Activated effector memory CD4-positive, alpha-beta T cell treated with anti-CD3 and anti-CD28 coated beads, Interleukin-2, amount 50 U/mL, for 16 hours (primary cell): ENCODE data around the gene FFAR4.
A peak's percentile ranks its signal among the peaks of the same experiment; 100 is the strongest.
"Not testable (repeated sequence)": the region's sequence is repeated elsewhere in the genome, so short reads cannot be mapped to it uniquely, and the experiment has no call there.

Source experiments
- DNase-seq: peaks from one replicate; pipeline ENCODE4 v3.0.0-alpha.2; 2020

Gene FFAR4

GRCh38 chr10:93566435-93567276, at the start of gene FFAR4:
Gene FFAR4, plus strand, starts transcription at chr10:93566665. Its CDS starts 56 bp downstream, at chr10:93566721.
- DNase-seq = no peak

- DNase-seq = no peak
These were observed 47.9 kb upstream of the FFAR4 start for GRCh38 chr10:93518531-93518930.

- DNase-seq = no peak
These were observed 31.2 kb upstream of the FFAR4 start for GRCh38 chr10:93535293-93535692.

- not testable (repeated sequence) for DNase-seq
These were observed 25.6 kb upstream of the FFAR4 start for GRCh38 chr10:93540871-93541270.

GRCh38 chr10:93541402-93542357, 24.8 kb upstream of the FFAR4 start:
- DNase-seq = no peak

GRCh38 chr10:93542358-93542791, 24.1 kb upstream of the FFAR4 start:
- no peak for DNase-seq

- not testable (repeated sequence) for DNase-seq
These were observed 19.5 kb upstream of the FFAR4 start for GRCh38 chr10:93546995-93547394.

- no peak for DNase-seq
These were observed 18.9 kb upstream of the FFAR4 start for GRCh38 chr10:93547522-93547921.

GRCh38 chr10:93548376-93549071, 17.9 kb upstream of the FFAR4 start:
- no peak for DNase-seq

- DNase-seq = no peak
These were observed 15.9 kb upstream of the FFAR4 start for GRCh38 chr10:93550606-93551005.

- DNase-seq = no peak
These were observed 13.7 kb upstream of the FFAR4 start for GRCh38 chr10:93552780-93553179.

GRCh38 chr10:93553482-93554315, 12.8 kb upstream of the FFAR4 start:
- DNase-seq = no peak

- no peak for DNase-seq
These were observed 12.2 kb upstream of the FFAR4 start for GRCh38 chr10:93554316-93554663.

- peak; percentile 70 for DNase-seq
These were observed 11.6 kb upstream of the FFAR4 start for GRCh38 chr10:93554760-93555432.

GRCh38 chr10:93559490-93559889, 7.0 kb upstream of the FFAR4 start:
- DNase-seq = no peak

- DNase-seq = no peak
These were observed 5.9 kb upstream of the FFAR4 start for GRCh38 chr10:93560541-93560940.

- DNase-seq = no peak
These were observed 1.0 kb upstream of the FFAR4 start for GRCh38 chr10:93565446-93565845.

- DNase-seq = no peak
These were observed 1.0 kb downstream of the FFAR4 start for GRCh38 chr10:93567277-93568104.

GRCh38 chr10:93568105-93568390, 1.6 kb downstream of the FFAR4 start:
- no peak for DNase-seq

GRCh38 chr10:93570383-93570782, 3.9 kb downstream of the FFAR4 start:
- no peak for DNase-seq

- no peak for DNase-seq
These were observed 6.1 kb downstream of the FFAR4 start for GRCh38 chr10:93572606-93573005.
